Measurements from ENCODE around the gene FOXI2. TPM values are rescaled to one million over a fixed set of nuclear protein-coding genes. Genes with fewer than 3 reads are reported as not detected.

The FOXI2 gene
- 1.1 TPM for total RNA-seq

GRCh38 chr10:127736915-127737562 is at the start of gene FOXI2:
FOXI2 (plus strand) TSS chr10:127737185; CDS start chr10:127737274, 89 bp downstream.
- DNase-seq (ENCODE audit: low spot score), result no peak

- no peak for DNase-seq (ENCODE audit: low spot score)
These were observed 49.4 kb upstream of the FOXI2 start for GRCh38 chr10:127687548-127687947.

- no peak for DNase-seq (ENCODE audit: low spot score)
These were observed 46.7 kb upstream of the FOXI2 start for GRCh38 chr10:127690176-127690835.

- DNase-seq (ENCODE audit: low spot score), result no peak
These were observed 42.3 kb upstream of the FOXI2 start for GRCh38 chr10:127694580-127695193.

- no peak for DNase-seq (ENCODE audit: low spot score)
These were observed 41.6 kb upstream of the FOXI2 start for GRCh38 chr10:127695431-127695830.

- no peak for DNase-seq (ENCODE audit: low spot score)
These were observed 38.1 kb upstream of the FOXI2 start for GRCh38 chr10:127698886-127699285.

- DNase-seq (ENCODE audit: low spot score), result no peak
These were observed 37.7 kb upstream of the FOXI2 start for GRCh38 chr10:127699311-127699710.

- DNase-seq (ENCODE audit: low spot score), result no peak
These were observed 34.7 kb upstream of the FOXI2 start for GRCh38 chr10:127702271-127702670.

GRCh38 chr10:127715249-127715648 is 21.7 kb upstream of the FOXI2 start:
- DNase-seq (ENCODE audit: low spot score), result no peak

- DNase-seq (ENCODE audit: low spot score), result no peak
These were observed 21.1 kb upstream of the FOXI2 start for GRCh38 chr10:127715782-127716378.

- no peak for DNase-seq (ENCODE audit: low spot score)
These were observed 16.8 kb upstream of the FOXI2 start for GRCh38 chr10:127720142-127720541.

GRCh38 chr10:127720903-127721302 is 16.1 kb upstream of the FOXI2 start:
- DNase-seq (ENCODE audit: low spot score), result no peak

GRCh38 chr10:127734753-127735152 is 2.2 kb upstream of the FOXI2 start:
- no peak for DNase-seq (ENCODE audit: low spot score)

GRCh38 chr10:127735156-127735555 is 1.8 kb upstream of the FOXI2 start:
- DNase-seq (ENCODE audit: low spot score), result no peak

GRCh38 chr10:127735723-127736221 is 1.2 kb upstream of the FOXI2 start:
- DNase-seq (ENCODE audit: low spot score), result no peak

- no peak for DNase-seq (ENCODE audit: low spot score)
These were observed 617 bp upstream of the FOXI2 start for GRCh38 chr10:127736222-127736914.

- no peak for DNase-seq (ENCODE audit: low spot score)
These were observed 852 bp downstream of the FOXI2 start for GRCh38 chr10:127737563-127738511.

- peak; percentile 68 for DNase-seq (ENCODE audit: low spot score)
These were observed 1.8 kb downstream of the FOXI2 start for GRCh38 chr10:127738512-127739424.

GRCh38 chr10:127739908-127740307 is 2.9 kb downstream of the FOXI2 start:
- DNase-seq (ENCODE audit: low spot score), result no peak

GRCh38 chr10:127740596-127740995 is 3.6 kb downstream of the FOXI2 start:
- peak; percentile 45 for DNase-seq (ENCODE audit: low spot score)
